IMR-90 (cell line): ENCODE measurements around the gene PTPN11. TPM values are rescaled to one million over a fixed set of nuclear protein-coding genes. Genes with fewer than 3 reads are reported as not detected.

Source experiments
- ATAC-seq: fragments of 200-7000 bp; cut with Tn5 transposase; 2 replicates; pipeline ENCODE4 v1.9.1; 2020; ENCODE audit warnings: low read depth, mild to moderate bottlenecking, moderate library complexity
- BruUV-seq: library from RNA; stranded (reverse); fragments of 400-500 nt; replicated peaks from 2 replicates; lab custom pipeline; 2021; lab: Mats Ljungman, UMichigan
- CTCF ChIA-PET: fragments of 300-600 bp; formaldehyde crosslinking; extraction: SDS; loops from one replicate; lab custom pipeline; 2021; ENCODE audit warnings: antibody characterized with exemption; lab: Yijun Ruan, JAX
- POLR2A ChIA-PET: fragments of 300-600 bp; sonication (Branson Sonifier 250); formaldehyde crosslinking; loops from one replicate; lab custom pipeline; 2022; ENCODE audit warnings: antibody characterized with exemption; ENCODE audit not compliant: unreplicated experiment; lab: Charles Lee
- DNase-seq: peaks from one replicate; pipeline ENCODE4 v3.0.0; 2013
- H2AFZ ChIP-seq: replicated peaks from 2 replicates; pipeline ENCODE3; 2013; ENCODE audit warnings: low read length, mild to moderate bottlenecking; ENCODE audit not compliant: poor library complexity
- H2AK5ac ChIP-seq: 2 replicates; pipeline ENCODE4 v1.6.1; 2013; ENCODE audit warnings: low read depth, low read length, inconsistent platforms
- H2AK9ac ChIP-seq: replicated peaks from 2 replicates; pipeline ENCODE3; 2013; ENCODE audit warnings: mild to moderate bottlenecking, low read depth, low read length, moderate library complexity; ENCODE audit not compliant: poor library complexity
- H2BK120ac ChIP-seq: 2 replicates; pipeline ENCODE4 v1.6.1; 2013; ENCODE audit warnings: low read depth, low read length, inconsistent platforms
- H2BK15ac ChIP-seq: 3 replicates; pipeline ENCODE4 v1.6.1; 2013; ENCODE audit warnings: low read depth, low read length, inconsistent platforms
- H2BK20ac ChIP-seq: 2 replicates; pipeline ENCODE4 v1.6.1; 2013; ENCODE audit warnings: low read depth, mild to moderate bottlenecking, inconsistent platforms, low read length, moderate library complexity
- H2BK5ac ChIP-seq: 2 replicates; pipeline ENCODE4 v1.6.1; 2013; ENCODE audit warnings: mild to moderate bottlenecking, low read depth, low read length, inconsistent platforms; ENCODE audit not compliant: poor library complexity, severe bottlenecking
- H3K14ac ChIP-seq: replicated peaks from 2 replicates; pipeline ENCODE4 v1.6.1; 2013; ENCODE audit warnings: low read depth, low read length, inconsistent platforms
- H3K18ac ChIP-seq: 2 replicates; pipeline ENCODE4 v1.6.1; 2013; ENCODE audit warnings: low read depth, low read length, control low read depth
- H3K23ac ChIP-seq: 2 replicates; pipeline ENCODE4 v1.6.1; 2013; ENCODE audit warnings: low read depth, low read length, inconsistent platforms
- H3K27ac ChIP-seq: 2 replicates; pipeline ENCODE4 v1.5.1; 2013; ENCODE audit warnings: mild to moderate bottlenecking, control low read depth, low read length; ENCODE audit not compliant: insufficient read depth
- H3K27me3 ChIP-seq: 2 replicates; pipeline ENCODE4 v1.6.1; 2013; ENCODE audit warnings: low read length; ENCODE audit not compliant: control insufficient read depth, insufficient read depth
- H3K36me3 ChIP-seq: 2 replicates; pipeline ENCODE4 v1.6.1; 2013; ENCODE audit warnings: low read length, mixed read lengths; ENCODE audit not compliant: control insufficient read depth, insufficient read depth
- H3K4ac ChIP-seq: 2 replicates; pipeline ENCODE4 v1.6.1; 2013; ENCODE audit warnings: low read depth, low read length, inconsistent platforms
- H3K4me1 ChIP-seq: 2 replicates; pipeline ENCODE4 v1.6.1; 2013; ENCODE audit warnings: low read length, mixed read lengths; ENCODE audit not compliant: control insufficient read depth, insufficient read depth
- H3K4me2 ChIP-seq: 2 replicates; pipeline ENCODE4 v1.6.1; 2013; ENCODE audit warnings: low read depth, mild to moderate bottlenecking, control low read depth, low read length, moderate library complexity
- H3K4me3 ChIP-seq: 2 replicates; pipeline ENCODE4 v1.5.1; 2013; ENCODE audit warnings: low read depth, mild to moderate bottlenecking, control low read depth, low read length, moderate library complexity; ENCODE audit not compliant: insufficient read depth
- H3K56ac ChIP-seq: 2 replicates; pipeline ENCODE4 v1.6.1; 2013; ENCODE audit warnings: low read length, inconsistent platforms; ENCODE audit not compliant: insufficient read depth; ENCODE audit errors: extremely low read depth
- H3K79me1 ChIP-seq, 2 experiments: 2 replicates each; pipeline ENCODE4 v1.6.1; 2013; ENCODE audit warnings: low read length in 2 of 2, inconsistent platforms in 1 of 2, low read depth in 1 of 2
- H3K9ac ChIP-seq: 2 replicates; pipeline ENCODE4 v1.6.1; 2013; ENCODE audit warnings: low read depth, low read length, control low read depth
- H3K9me1 ChIP-seq: 2 replicates; pipeline ENCODE4 v1.6.1; 2013; ENCODE audit warnings: low read length, inconsistent platforms; ENCODE audit not compliant: insufficient read depth
- H3K9me3 ChIP-seq: 2 replicates; pipeline ENCODE4 v1.6.1; 2013; ENCODE audit warnings: low read length; ENCODE audit not compliant: control insufficient read depth, insufficient read depth
- H4K20me1 ChIP-seq: 2 replicates; pipeline ENCODE4 v1.6.1; 2013; ENCODE audit warnings: low read length, inconsistent platforms; ENCODE audit not compliant: insufficient read depth
- H4K5ac ChIP-seq: 2 replicates; pipeline ENCODE4 v1.6.1; 2013; ENCODE audit warnings: mild to moderate bottlenecking, low read depth, low read length, control low read depth
- H4K8ac ChIP-seq, 2 experiments: 2 replicates each; pipeline ENCODE4 v1.6.1; 2013; ENCODE audit warnings: low read depth in 2 of 2, low read length in 2 of 2, control low read depth in 1 of 2, inconsistent platforms in 1 of 2
- H4K91ac ChIP-seq: 2 replicates; pipeline ENCODE4 v1.6.1; 2013; ENCODE audit warnings: low read depth, low read length, inconsistent platforms; ENCODE audit not compliant: insufficient read depth
- BHLHE40 ChIP-seq: fragments of 150-350 bp; IDR thresholded peaks from 2 replicates; pipeline ENCODE4 v1.6.1; 2016; ENCODE audit warnings: mild to moderate bottlenecking, low read depth, low read length
- MAFK ChIP-seq: IDR thresholded peaks from 2 replicates; pipeline ENCODE4 v1.6.1; 2012; ENCODE audit warnings: low read depth, low read length, improper control_type of control experiment
- WGBS, 2 experiments: methylation state at CpG; one replicate each; pipeline versions ENCODE4 v1.1.5 to v1.1.7; 2013; ENCODE audit warnings: missing lambda C conversion rate in 2 of 2; ENCODE audit not compliant: insufficient read length in 1 of 2; ENCODE audit errors: extremely low coverage in 2 of 2; 5-methylcytosine and 5-hydroxymethylcytosine counted together
- dilution Hi-C: fragments of 300-500 bp; cut with HindIII; formaldehyde crosslinking; loops from one replicate; pipeline ENCODE4 v1.14.3; 2018; ENCODE audit warnings: low sequenced_read_pairs; ENCODE audit not compliant: unreplicated experiment
- in situ Hi-C: fragments of 300-500 bp; cut with MboI; formaldehyde crosslinking; loops from 3 replicates; pipeline ENCODE4 v1.14.3; 2019; ENCODE audit warnings: low sequenced_read_pairs, inconsistent platforms, mixed read lengths
- intact Hi-C: fragments of 100-400 bp; cut with micrococcal nuclease; formaldehyde crosslinking; loops from 2 replicates; pipeline ENCODE4 v1.10.0; 2022
- polyA plus RNA-seq, 3 experiments: library from polyadenylated mRNA; depleted of rRNA; stranded (reverse); fragments of >200 nt; gene quantifications; 2 replicates each; pipeline ENCODE4 v1.2.3, GENCODE V29; 2012; ENCODE audit warnings: low replicate concordance in 1 of 3
- total RNA-seq: library from RNA; depleted of rRNA; stranded (reverse); fragments of >200 nt; gene quantifications from 2 replicates; pipeline ENCODE4 v1.2.3, GENCODE V29; 2012

Gene PTPN11
- total and polyA plus RNA-seq, 2 of the 4 experiments (the other 2 are of a cell fraction): 52.9 to 135 TPM

DNA sequence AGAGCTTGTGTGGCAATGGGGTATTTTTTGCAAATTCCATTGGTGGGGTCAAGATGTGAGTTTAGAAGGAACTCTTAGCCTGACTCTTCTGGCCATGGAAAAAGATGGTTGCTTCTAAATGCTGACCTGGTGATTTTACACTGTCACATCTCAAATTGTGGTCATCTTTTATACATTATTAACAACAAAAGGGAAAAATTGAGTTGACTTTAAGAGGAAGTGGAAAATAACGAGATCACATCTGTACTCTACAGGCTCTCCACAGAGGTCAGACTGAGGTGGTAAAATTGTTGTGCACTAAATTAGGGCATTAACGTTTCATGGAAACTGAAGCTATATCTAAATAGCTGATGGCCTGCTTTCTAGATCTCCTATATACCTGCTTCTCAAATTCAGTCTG, 44.7 kb downstream of the PTPN11 start:
- H2BK15ac ChIP-seq: no peak overlapping the region
- peaks cover 10% of the 10 kb centered on the region for H3K36me3 ChIP-seq
- H3K4me1 ChIP-seq: no peaks in the 10 kb centered on the region
- no peak overlapping the region for H2BK5ac ChIP-seq
- no peak overlapping the region for H4K5ac ChIP-seq
- H2AK5ac ChIP-seq: no peak overlapping the region
- peaks cover 17 to 22% of the 10 kb centered on the region in 2 experiments for H3K79me1 ChIP-seq
- H3K4me3 ChIP-seq: no peak overlapping the region
- intact Hi-C loops: no loop called here
- H2BK120ac ChIP-seq: no peak overlapping the region
- H3K18ac ChIP-seq: no peak overlapping the region
- H3K27ac ChIP-seq: no peak overlapping the region
- no peak for ATAC-seq
- WGBS, 2 experiments: no CpG with 5 or more reads among the region's 2 CpGs
- H3K9me3 ChIP-seq: no peaks in the 10 kb centered on the region
- H3K23ac ChIP-seq: no peak overlapping the region
- H3K27me3 ChIP-seq: no peaks in the 10 kb centered on the region
- H3K4me2 ChIP-seq: no peak overlapping the region
- H3K14ac ChIP-seq: no peak overlapping the region
- POLR2A ChIA-PET: no interaction called here
- H3K9ac ChIP-seq: no peak overlapping the region
- DNase-seq: no peak
- H3K56ac ChIP-seq: no peak overlapping the region
- H2BK20ac ChIP-seq: no peak overlapping the region
- no peak overlapping the region for H4K8ac ChIP-seq
- H4K20me1 ChIP-seq: peaks cover under 1% of the 10 kb centered on the region; the same call in 1 of the 2 replicates
- no peak overlapping the region for H4K91ac ChIP-seq
- dilution Hi-C loops: no loop called here
- H2AFZ ChIP-seq: no peak overlapping the region
- H3K9me1 ChIP-seq: no peaks in the 10 kb centered on the region
- in situ Hi-C loops: no loop called here
- BruUV-seq: no TSS peak
- TF ChIP-seq MAFK (peak; percentile 58), BHLHE40 (no peak)
- CTCF ChIA-PET: no interaction called here
- H2AK9ac ChIP-seq: no peak overlapping the region
- no peak overlapping the region for H3K4ac ChIP-seq
